ENCODE results near the gene BICDL1. TPM values are rescaled to one million over a fixed set of nuclear protein-coding genes. Genes with fewer than 3 reads are reported as not detected.

The BICDL1 gene
- polyA plus RNA-seq, 1 of the 3 experiments (the other 2 are of a cell fraction), result 0.35 TPM

GRCh38 chr12:120067084-120067869, 78.2 kb downstream of the BICDL1 start:
- 40% methylated on average over 3 of the region's 3 CpGs for WGBS (ENCODE audit: low lambda C conversion rate)
- H3K9me2 ChIP-seq, result no peaks in the 10 kb centered on the region
- ChIA-PET CTCF (no interaction called here), POLR2A (no interaction called here)
- TF ChIP-seq TEAD4 (IDR thresholded peaks at IDR 0.05; ENCODE audit: borderline replicate concordance, insufficient read depth) (no peak), GABPA (IDR thresholded peaks at IDR 0.05; ENCODE audit: low read depth) (no peak), USF2 (IDR thresholded peaks at IDR 0.05; ENCODE audit: borderline replicate concordance, low read depth, low read length) (no peak), TAF1 (IDR thresholded peaks at IDR 0.05; ENCODE audit: borderline replicate concordance, low read depth, low read length) (no peak), RFX5 (IDR thresholded peaks at IDR 0.05; ENCODE audit: low read length) (no peak), MAX (IDR thresholded peaks at IDR 0.05; ENCODE audit: low read depth) (no peak)
- H3K4me1 ChIP-seq (ENCODE audit: control insufficient read depth in 1 of 2, insufficient read depth in 2 of 2, low read depth in 1 of 2, low read length in 1 of 2), result peaks cover 0 to 2% of the 10 kb centered on the region in 2 experiments; a peak in 1 of 4 replicates
- no peaks in the 10 kb centered on the region for H3F3A ChIP-seq (replicated peaks; ENCODE audit: insufficient read depth)
- no peaks in the 10 kb centered on the region for H3K79me2 ChIP-seq (ENCODE audit: insufficient read depth)
- H3K27me3 ChIP-seq (ENCODE audit: insufficient read depth), result peaks cover 4% of the 10 kb centered on the region; the same call in 1 of the 2 replicates
- no peak overlapping the region for H3K27ac ChIP-seq (ENCODE audit: low read depth in 2 of 2, low read length in 1 of 2)
- H3K4me2 ChIP-seq, result no peak overlapping the region
- no peak overlapping the region for H3K9ac ChIP-seq
- no peaks in the 10 kb centered on the region for H3K9me3 ChIP-seq
- H3K4me3 ChIP-seq (ENCODE audit: low read depth in 2 of 2, low read length in 1 of 2), result no peak overlapping the region
- no peaks in the 10 kb centered on the region for H3K36me3 ChIP-seq (replicated peaks in 1 of 2; ENCODE audit: control insufficient read depth in 1 of 2, insufficient read depth in 2 of 2, low read length in 1 of 2)
- DNase-seq, result no peak
- no peak overlapping the region for H2AFZ ChIP-seq (ENCODE audit: low read depth)
- no peaks in the 10 kb centered on the region for H4K20me1 ChIP-seq (ENCODE audit: insufficient read depth)

GRCh38 chr12:120067901-120068300, 78.9 kb downstream of the BICDL1 start:
- no peaks in the 10 kb centered on the region for H3F3A ChIP-seq (replicated peaks; ENCODE audit: insufficient read depth)
- no peaks in the 10 kb centered on the region for H3K36me3 ChIP-seq (replicated peaks in 1 of 2; ENCODE audit: control insufficient read depth in 1 of 2, insufficient read depth in 2 of 2, low read length in 1 of 2)
- no peak overlapping the region for H3K9ac ChIP-seq
- H2AFZ ChIP-seq (ENCODE audit: low read depth), result no peak overlapping the region
- H3K4me1 ChIP-seq (ENCODE audit: control insufficient read depth in 1 of 2, insufficient read depth in 2 of 2, low read depth in 1 of 2, low read length in 1 of 2), result peaks cover 0 to 2% of the 10 kb centered on the region in 2 experiments; a peak in 1 of 4 replicates
- WGBS (ENCODE audit: low lambda C conversion rate), result 49% methylated on average over 3 of the region's 3 CpGs
- H3K79me2 ChIP-seq (ENCODE audit: insufficient read depth), result no peaks in the 10 kb centered on the region
- no peaks in the 10 kb centered on the region for H3K9me2 ChIP-seq
- POLR2A ChIA-PET, result no interaction called here
- no peak for DNase-seq
- H3K27me3 ChIP-seq (ENCODE audit: insufficient read depth), result peaks cover 4% of the 10 kb centered on the region; the same call in 1 of the 2 replicates
- H3K9me3 ChIP-seq, result no peaks in the 10 kb centered on the region
- H3K4me2 ChIP-seq, result no peak overlapping the region
- CTCF ChIA-PET, result interaction anchor here (0.7 kb wide), 1 partner anchor 10 kb away, joined by 3 read pairs; no protein-coding TSS in a partner anchor
- H3K4me3 ChIP-seq (ENCODE audit: low read depth in 2 of 2, low read length in 1 of 2), result no peak overlapping the region
- H3K27ac ChIP-seq (ENCODE audit: low read depth in 2 of 2, low read length in 1 of 2), result no peak overlapping the region
- H4K20me1 ChIP-seq (ENCODE audit: insufficient read depth), result no peaks in the 10 kb centered on the region
- TF ChIP-seq USF2 (IDR thresholded peaks at IDR 0.05; ENCODE audit: borderline replicate concordance, low read depth, low read length) (no peak), NRF1 (IDR thresholded peaks at IDR 0.05; ENCODE audit: low read depth, low read length) (no peak), FOSL2 (IDR thresholded peaks at IDR 0.05; ENCODE audit: borderline replicate concordance, low read depth) (no peak), TCF12 (IDR thresholded peaks at IDR 0.05) (no peak), TAF1 (IDR thresholded peaks at IDR 0.05; ENCODE audit: borderline replicate concordance, low read depth, low read length) (no peak), MXI1 (IDR thresholded peaks at IDR 0.05; ENCODE audit: low read depth, low read length) (no peak), SMC3 (IDR thresholded peaks at IDR 0.05; ENCODE audit: low read depth, low read length) (no peak), YY1 (IDR thresholded peaks at IDR 0.05; ENCODE audit: low read depth) (no peak)
